Fibroblast of lung (primary cell): ENCODE results near the gene CAPZB. TPM values are rescaled to one million over a fixed set of nuclear protein-coding genes. Genes with fewer than 3 reads are reported as not detected.
A peak's percentile ranks its signal among the peaks of the same experiment; 100 is the strongest.

ENCODE experiments used
- DNase-seq, 2 donors: peaks; one replicate each; pipeline versions ENCODE4 v3.0.0 to v3.0.0-alpha.2; 2010; ENCODE audit warnings: low read depth in 2 of 2
- H2AFZ ChIP-seq: 2 replicates; pipeline ENCODE4 v1.5.1; 2012; ENCODE audit warnings: low read length, control low read depth, inconsistent platforms
- H3K27ac ChIP-seq: 2 replicates; pipeline ENCODE4 v1.5.1; 2011; ENCODE audit warnings: low read length, control low read depth; ENCODE audit not compliant: insufficient read depth
- H3K27me3 ChIP-seq: 2 replicates; pipeline ENCODE4 v1.5.1; 2011; ENCODE audit warnings: mild to moderate bottlenecking, low read length; ENCODE audit not compliant: control insufficient read depth, insufficient read depth
- H3K36me3 ChIP-seq: 2 replicates; pipeline ENCODE4 v1.5.1; 2011; ENCODE audit warnings: low read length; ENCODE audit not compliant: control insufficient read depth, insufficient read depth
- H3K4me1 ChIP-seq: 2 replicates; pipeline ENCODE4 v1.5.1; 2011; ENCODE audit warnings: low read length; ENCODE audit not compliant: control insufficient read depth, insufficient read depth; ENCODE audit errors: extremely low read depth
- H3K4me2 ChIP-seq: 2 replicates; pipeline ENCODE4 v1.5.1; 2011; ENCODE audit warnings: low read length, control low read depth; ENCODE audit not compliant: insufficient read depth; ENCODE audit errors: extremely low read depth
- H3K4me3 ChIP-seq, 4 experiments: fragments of 200-600 bp in 1 of 4; sonication (generic) in 1 of 4; replicated peaks in 1 of 4; 2 replicates each; pipeline ENCODE4 v1.5.1; 2011 to 2016; ENCODE audit warnings: low read length in 4 of 4, low read depth in 3 of 4, mild to moderate bottlenecking in 3 of 4, control low read depth in 2 of 4, inconsistent platforms in 1 of 4, mixed read lengths in 1 of 4; ENCODE audit not compliant: insufficient read depth in 1 of 4; ENCODE audit errors: control extremely low read depth in 1 of 4
- H3K79me2 ChIP-seq: 2 replicates; pipeline ENCODE4 v1.5.1; 2012; ENCODE audit warnings: mild to moderate bottlenecking, low read length, inconsistent platforms; ENCODE audit not compliant: control insufficient read depth, insufficient read depth
- H3K9ac ChIP-seq: 2 replicates; pipeline ENCODE4 v1.5.1; 2011; ENCODE audit warnings: mild to moderate bottlenecking, low read length, control low read depth; ENCODE audit not compliant: insufficient read depth
- H3K9me3 ChIP-seq: 2 replicates; pipeline ENCODE4 v1.5.1; 2012; ENCODE audit warnings: low read depth, low read length; ENCODE audit not compliant: control insufficient read depth, insufficient read depth
- H4K20me1 ChIP-seq: 2 replicates; pipeline ENCODE4 v1.5.1; 2011; ENCODE audit warnings: low read length; ENCODE audit not compliant: control insufficient read depth, insufficient read depth; ENCODE audit errors: extremely low read depth
- EZH2 ChIP-seq: IDR thresholded peaks from 2 replicates; pipeline ENCODE4 v1.5.1; 2012; ENCODE audit warnings: low read length, control low read depth, mild to moderate bottlenecking; ENCODE audit errors: missing control alignments
- polyA plus RNA-seq, 2 donors: library from polyadenylated mRNA; depleted of rRNA in 1 of 2; stranded (reverse) in 1 of 2; unstranded in 1 of 2; fragments of >200 nt; gene quantifications; 2 replicates each; pipeline ENCODE4 v1.2.1, GENCODE V29; 2011 to 2012; ENCODE audit warnings: missing spikeins in 1 of 2
- total RNA-seq: library from RNA; depleted of rRNA; stranded (reverse); fragments of >200 nt; gene quantifications from 2 replicates; pipeline ENCODE4 v1.2.1, GENCODE V29; 2014
- TF ChIP-seq, protein P1 (sequence below), 2 donors: IDR thresholded peaks in 1 of 2; conservative IDR thresholded peaks in 1 of 2; 1 replicate in 1 of 2; 2 replicates in 1 of 2; pipeline ENCODE4 v1.5.1; 2011 to 2012; ENCODE audit warnings: low read length in 2 of 2, control low read depth in 1 of 2, inconsistent platforms in 1 of 2, low read depth in 1 of 2, mild to moderate bottlenecking in 1 of 2

CAPZB gene
- total and polyA plus RNA-seq, 2 donors (not counting 1 experiment from before 2014, with no cell fraction given), result 104 to 495 TPM

GRCh38 chr1:19361611-19362147 lies 123.7 kb downstream of the CAPZB start:
- Histone ChIP-seq H3K27me3 (no peaks in the 10 kb centered on the region), H3K79me2 (peaks cover 12% of the 10 kb centered on the region), H3K9me3 (no peaks in the 10 kb centered on the region), H3K4me1 (no peaks in the 10 kb centered on the region), H3K27ac (no peak overlapping the region), H3K9ac (no peak overlapping the region), H4K20me1 (peaks cover 2% of the 10 kb centered on the region), H3K4me3 (no peak overlapping the region), H3K36me3 (peaks cover 3% of the 10 kb centered on the region), H3K4me2 (no peak overlapping the region), H2AFZ (no peak overlapping the region)
- TF ChIP-seq, protein P1, sequence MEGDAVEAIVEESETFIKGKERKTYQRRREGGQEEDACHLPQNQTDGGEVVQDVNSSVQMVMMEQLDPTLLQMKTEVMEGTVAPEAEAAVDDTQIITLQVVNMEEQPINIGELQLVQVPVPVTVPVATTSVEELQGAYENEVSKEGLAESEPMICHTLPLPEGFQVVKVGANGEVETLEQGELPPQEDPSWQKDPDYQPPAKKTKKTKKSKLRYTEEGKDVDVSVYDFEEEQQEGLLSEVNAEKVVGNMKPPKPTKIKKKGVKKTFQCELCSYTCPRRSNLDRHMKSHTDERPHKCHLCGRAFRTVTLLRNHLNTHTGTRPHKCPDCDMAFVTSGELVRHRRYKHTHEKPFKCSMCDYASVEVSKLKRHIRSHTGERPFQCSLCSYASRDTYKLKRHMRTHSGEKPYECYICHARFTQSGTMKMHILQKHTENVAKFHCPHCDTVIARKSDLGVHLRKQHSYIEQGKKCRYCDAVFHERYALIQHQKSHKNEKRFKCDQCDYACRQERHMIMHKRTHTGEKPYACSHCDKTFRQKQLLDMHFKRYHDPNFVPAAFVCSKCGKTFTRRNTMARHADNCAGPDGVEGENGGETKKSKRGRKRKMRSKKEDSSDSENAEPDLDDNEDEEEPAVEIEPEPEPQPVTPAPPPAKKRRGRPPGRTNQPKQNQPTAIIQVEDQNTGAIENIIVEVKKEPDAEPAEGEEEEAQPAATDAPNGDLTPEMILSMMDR (conservative IDR thresholded peaks at IDR 0.05 in 1 of 2, IDR thresholded peaks at IDR 0.05 in 1 of 2; ENCODE audit: low read depth in 1 of 2, low read length in 2 of 2), result no peak
- no peak for TF ChIP-seq EZH2
- DNase-seq, result peak; percentile 51

- peaks cover 8% of the 10 kb centered on the region for H3K36me3 ChIP-seq
- no peak overlapping the region for H3K27ac ChIP-seq
- H3K4me2 ChIP-seq, result no peak overlapping the region
- no peak overlapping the region for H2AFZ ChIP-seq
- TF ChIP-seq, protein P1 (conservative IDR thresholded peaks at IDR 0.05 in 1 of 2, IDR thresholded peaks at IDR 0.05 in 1 of 2; ENCODE audit: low read depth in 1 of 2, low read length in 2 of 2), result no peak
- TF ChIP-seq EZH2, result no peak
- H3K9me3 ChIP-seq, result no peaks in the 10 kb centered on the region
- no peak overlapping the region for H3K4me3 ChIP-seq
- no peak overlapping the region for H3K9ac ChIP-seq
- no peaks in the 10 kb centered on the region for H3K4me1 ChIP-seq
- no peaks in the 10 kb centered on the region for H3K27me3 ChIP-seq
- H3K79me2 ChIP-seq, result peaks cover 12% of the 10 kb centered on the region
- peaks cover 2% of the 10 kb centered on the region for H4K20me1 ChIP-seq
- DNase-seq, result no peak
Observed at GRCh38 chr1:19360843-19361610, 124.3 kb downstream of the CAPZB start.

- no peak overlapping the region for H2AFZ ChIP-seq
- H3K27me3 ChIP-seq, result no peaks in the 10 kb centered on the region
- TF ChIP-seq, protein P1 (conservative IDR thresholded peaks at IDR 0.05 in 1 of 2, IDR thresholded peaks at IDR 0.05 in 1 of 2; ENCODE audit: low read depth in 1 of 2, low read length in 2 of 2), result no peak
- TF ChIP-seq EZH2, result no peak
- DNase-seq, result no peak
- H3K9ac ChIP-seq, result no peak overlapping the region
- H3K9me3 ChIP-seq, result no peaks in the 10 kb centered on the region
- H3K27ac ChIP-seq, result no peak overlapping the region
- H3K4me1 ChIP-seq, result no peaks in the 10 kb centered on the region
- H4K20me1 ChIP-seq, result peaks cover 2% of the 10 kb centered on the region
- no peak overlapping the region for H3K4me2 ChIP-seq
- H3K36me3 ChIP-seq, result peaks cover 10% of the 10 kb centered on the region
- H3K4me3 ChIP-seq, result no peak overlapping the region
- H3K79me2 ChIP-seq, result peaks cover 12% of the 10 kb centered on the region
Observed at GRCh38 chr1:19360432-19360831, 124.9 kb downstream of the CAPZB start.
